NCI-H2081 treated with DMSO at 0.1 percent for 48 hours (cell line): ENCODE data around the gene DMRT1.

Experiments used
- DNase-seq: peaks from one replicate; lab custom pipeline; 2025; lab: John Stamatoyannopoulos, UW

The DMRT1 gene

GRCh38 chr9:841371-842209 lies at the start of gene DMRT1:
TSS of gene DMRT1 (plus strand) at chr9:841697. CDS start at chr9:841839, 142 bp downstream.
- DNase-seq, result no peak

- no peak for DNase-seq
Measured at GRCh38 chr9:792331-793260, 48.9 kb upstream of the DMRT1 start.

- DNase-seq, result no peak
Measured at GRCh38 chr9:794386-794785, 47.1 kb upstream of the DMRT1 start.

GRCh38 chr9:795869-796268 lies 45.6 kb upstream of the DMRT1 start:
- no peak for DNase-seq

GRCh38 chr9:800591-801150 lies 40.8 kb upstream of the DMRT1 start:
- no peak for DNase-seq

- no peak for DNase-seq
Measured at GRCh38 chr9:801399-802071, 40.0 kb upstream of the DMRT1 start.

- DNase-seq, result no peak
Measured at GRCh38 chr9:804026-804425, 37.5 kb upstream of the DMRT1 start.

- DNase-seq, result no peak
Measured at GRCh38 chr9:805151-805550, 36.3 kb upstream of the DMRT1 start.

- no peak for DNase-seq
Measured at GRCh38 chr9:806285-807156, 35.0 kb upstream of the DMRT1 start.

GRCh38 chr9:811106-811531 lies 30.4 kb upstream of the DMRT1 start:
- DNase-seq, result no peak

- no peak for DNase-seq
Measured at GRCh38 chr9:818958-819357, 22.5 kb upstream of the DMRT1 start.

- DNase-seq, result no peak
Measured at GRCh38 chr9:826500-827280, 14.8 kb upstream of the DMRT1 start.

- DNase-seq, result no peak
Measured at GRCh38 chr9:840343-840742, 1.2 kb upstream of the DMRT1 start.

GRCh38 chr9:842635-843426 lies 1.3 kb downstream of the DMRT1 start:
- no peak for DNase-seq

GRCh38 chr9:843427-843785 lies 1.9 kb downstream of the DMRT1 start:
- no peak for DNase-seq

- DNase-seq, result no peak
Measured at GRCh38 chr9:846852-847251, 5.4 kb downstream of the DMRT1 start.

GRCh38 chr9:847505-847904 lies 6.0 kb downstream of the DMRT1 start:
- DNase-seq, result no peak

GRCh38 chr9:849431-849830 lies 7.9 kb downstream of the DMRT1 start:
- no peak for DNase-seq

- no peak for DNase-seq
Measured at GRCh38 chr9:852539-852938, 11.0 kb downstream of the DMRT1 start.

- no peak for DNase-seq
Measured at GRCh38 chr9:859251-859650, 17.8 kb downstream of the DMRT1 start.
